Adrenal gland (tissue), 5 donors: ENCODE data around the gene ZDHHC14.

ENCODE experiments used
- CTCF ChIP-seq, 6 experiments: fragments of 450-650 bp in 4 of 6; fragments of 200-600 bp in 2 of 6; sonication (generic) in 1 of 6; IDR thresholded peaks; 1 replicate in 5 of 6; 2 replicates in 1 of 6; pipeline versions ENCODE4 v1.5.1 to v1.8.0; 2016 to 2021; ENCODE audit warnings: antibody characterized with exemption in 6 of 6, mild to moderate bottlenecking in 2 of 6, moderate library complexity in 1 of 6
- POLR2A ChIP-seq, 2 donors: fragments of 450-650 bp; IDR thresholded peaks; one replicate each; pipeline ENCODE4 v1.6.1; 2017; ENCODE audit warnings: antibody characterized with exemption in 2 of 2, mild to moderate bottlenecking in 2 of 2, moderate library complexity in 1 of 2
- donor health status: DM: no; HTN: no; CAD: no.

- no peak for TF ChIP-seq CTCF (IDR thresholded peaks at IDR 0.05)
- no peak for TF ChIP-seq POLR2A (IDR thresholded peaks at IDR 0.05)
Observed at GRCh38 chr6:157490611-157491269, 109.8 kb downstream of the ZDHHC14 start.
